ENCODE data around the gene HSD11B1. TPM values are rescaled to one million over a fixed set of nuclear protein-coding genes. Genes with fewer than 3 reads are reported as not detected.
A peak's percentile ranks its signal among the peaks of the same experiment; 100 is the strongest.

HSD11B1 gene
- total and polyA plus RNA-seq, 2 of the 4 experiments (the other 2 are of a cell fraction) = 0.41 to 0.72 TPM

GRCh38 chr1:209733409-209734192, 29.0 kb downstream of the HSD11B1 start:
- in situ Hi-C loops (cut with MboI; ENCODE audit: low sequenced_read_pairs) (no loop called here), intact Hi-C loops (cut with micrococcal nuclease) (no loop called here), dilution Hi-C loops (cut with HindIII; ENCODE audit: low sequenced_read_pairs, unreplicated experiment) (no loop called here)
- H3K4me2 ChIP-seq (ENCODE audit: low read depth, low read length) = no peak overlapping the region
- no peak for DNase-seq
- H4K8ac ChIP-seq (ENCODE audit: low read depth in 2 of 2, low read length in 2 of 2) = no peak overlapping the region
- H3K79me1 ChIP-seq (ENCODE audit: low read depth in 1 of 2, low read length in 2 of 2) = no peaks in the 10 kb centered on the region
- no TSS peak for BruUV-seq (replicated peaks)
- H2AFZ ChIP-seq (replicated peaks; ENCODE audit: low read length, poor library complexity) = no peak overlapping the region
- no peak overlapping the region for H2BK20ac ChIP-seq (ENCODE audit: low read depth, low read length)
- H4K91ac ChIP-seq (ENCODE audit: insufficient read depth, low read depth, low read length) = no peak overlapping the region
- H2BK120ac ChIP-seq (ENCODE audit: low read depth, low read length) = no peak overlapping the region
- H2AK9ac ChIP-seq (replicated peaks; ENCODE audit: low read depth, low read length, poor library complexity) = no peak overlapping the region
- no peak overlapping the region for H3K23ac ChIP-seq (ENCODE audit: low read depth, low read length)
- no peak overlapping the region for H3K9ac ChIP-seq (ENCODE audit: low read depth, low read length)
- ChIA-PET POLR2A (ENCODE audit: unreplicated experiment) (no interaction called here), CTCF (interaction anchor here (1.3 kb wide), 1 partner anchor 14 kb away, joined by 5 read pairs; no protein-coding TSS in a partner anchor)
- no peak overlapping the region for H2BK5ac ChIP-seq (ENCODE audit: low read depth, low read length, poor library complexity, severe bottlenecking)
- H3K27ac ChIP-seq (ENCODE audit: insufficient read depth, low read length) = no peak overlapping the region
- no peak overlapping the region for H2BK15ac ChIP-seq (ENCODE audit: low read depth, low read length)
- TF ChIP-seq NFE2L2 (IDR thresholded peaks at IDR 0.05; ENCODE audit: low read depth, low read length) (no peak), CEBPB (IDR thresholded peaks at IDR 0.05; ENCODE audit: low read depth, low read length) (0 out of 2 replicates have a peak, but pooled peaks have one; percentile 27), BHLHE40 (IDR thresholded peaks at IDR 0.05; ENCODE audit: low read depth, low read length) (no peak)
- H3K4me1 ChIP-seq (ENCODE audit: control insufficient read depth, insufficient read depth, low read length) = peaks cover 1% of the 10 kb centered on the region; the same call in 1 of the 2 replicates
- no peaks in the 10 kb centered on the region for H4K20me1 ChIP-seq (ENCODE audit: insufficient read depth, low read length)
- no peak overlapping the region for H3K4ac ChIP-seq (ENCODE audit: low read depth, low read length)
- no peaks in the 10 kb centered on the region for H3K9me3 ChIP-seq (ENCODE audit: control insufficient read depth, insufficient read depth, low read length)
- peaks cover 4% of the 10 kb centered on the region for H3K27me3 ChIP-seq (ENCODE audit: control insufficient read depth, insufficient read depth, low read length)
- H3K4me3 ChIP-seq (ENCODE audit: insufficient read depth, low read depth, low read length) = no peak overlapping the region
- no peak overlapping the region for H2AK5ac ChIP-seq (ENCODE audit: low read depth, low read length)
- no peak overlapping the region for H3K18ac ChIP-seq (ENCODE audit: low read depth, low read length)
- no peaks in the 10 kb centered on the region for H3K36me3 ChIP-seq (ENCODE audit: control insufficient read depth, insufficient read depth, low read length)
- no CpG with 5 or more reads among the region's 3 CpGs for WGBS, 2 experiments (ENCODE audit: extremely low coverage in 2 of 2, insufficient read length in 1 of 2)
- no peak overlapping the region for H4K5ac ChIP-seq (ENCODE audit: low read depth, low read length)
- no peaks in the 10 kb centered on the region for H3K9me1 ChIP-seq (ENCODE audit: insufficient read depth, low read length)
- no peak overlapping the region for H3K56ac ChIP-seq (ENCODE audit: extremely low read depth, insufficient read depth, low read length)
- H3K14ac ChIP-seq (replicated peaks; ENCODE audit: low read depth, low read length) = no peak overlapping the region
- no peak for ATAC-seq (ENCODE audit: low read depth)

Data from IMR-90 (cell line).